Stimulated activated CD8-positive, alpha-beta memory T cell treated with anti-CD3 and anti-CD28 coated beads, Interleukin-12 subunit alpha, Interleukin-12 subunit beta, amount 100 ng/mL, for 4 hours (primary cell): ENCODE measurements around the gene GSTP1.
A peak's percentile ranks its signal among the peaks of the same experiment; 100 is the strongest.
"Not testable (repeated sequence)": the region's sequence is repeated elsewhere in the genome, so short reads cannot be mapped to it uniquely, and the experiment has no call there.

Experiments
- DNase-seq: peaks from one replicate; pipeline ENCODE4 v3.0.0-alpha.2; 2020; ENCODE audit warnings: low read depth

Gene GSTP1

GRCh38 chr11:67597963-67598362, 14.4 kb downstream of the GSTP1 start:
- DNase-seq, result not testable (repeated sequence)

- DNase-seq, result no peak
Measured at GRCh38 chr11:67599149-67599548, 15.5 kb downstream of the GSTP1 start.

- no peak for DNase-seq
Measured at GRCh38 chr11:67600324-67601029, 16.9 kb downstream of the GSTP1 start.

- no peak for DNase-seq
Measured at GRCh38 chr11:67601098-67601497, 17.5 kb downstream of the GSTP1 start.

DNA sequence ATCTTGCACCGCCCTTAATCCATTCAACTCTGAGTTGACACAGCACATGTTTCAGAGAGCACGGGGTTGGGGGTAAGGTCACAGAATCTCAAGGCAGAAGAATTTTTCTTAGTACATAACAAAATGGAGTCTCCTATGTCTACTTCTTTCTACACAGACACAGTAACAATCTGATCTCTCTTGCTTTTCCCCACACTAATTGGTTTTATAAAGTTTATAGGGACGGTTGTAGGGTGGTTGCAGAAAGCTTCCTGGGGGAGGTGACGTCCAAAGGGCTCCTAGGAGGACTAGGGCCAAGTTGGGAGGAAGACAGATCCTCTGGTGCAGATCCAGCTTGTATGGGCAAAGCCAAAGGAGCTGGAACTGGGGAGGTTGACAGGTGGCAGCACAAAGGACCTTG, 20.5 kb downstream of the GSTP1 start:
- not testable (repeated sequence) for DNase-seq

- no peak for DNase-seq
Measured at GRCh38 chr11:67604815-67605214, 21.2 kb downstream of the GSTP1 start.

DNA sequence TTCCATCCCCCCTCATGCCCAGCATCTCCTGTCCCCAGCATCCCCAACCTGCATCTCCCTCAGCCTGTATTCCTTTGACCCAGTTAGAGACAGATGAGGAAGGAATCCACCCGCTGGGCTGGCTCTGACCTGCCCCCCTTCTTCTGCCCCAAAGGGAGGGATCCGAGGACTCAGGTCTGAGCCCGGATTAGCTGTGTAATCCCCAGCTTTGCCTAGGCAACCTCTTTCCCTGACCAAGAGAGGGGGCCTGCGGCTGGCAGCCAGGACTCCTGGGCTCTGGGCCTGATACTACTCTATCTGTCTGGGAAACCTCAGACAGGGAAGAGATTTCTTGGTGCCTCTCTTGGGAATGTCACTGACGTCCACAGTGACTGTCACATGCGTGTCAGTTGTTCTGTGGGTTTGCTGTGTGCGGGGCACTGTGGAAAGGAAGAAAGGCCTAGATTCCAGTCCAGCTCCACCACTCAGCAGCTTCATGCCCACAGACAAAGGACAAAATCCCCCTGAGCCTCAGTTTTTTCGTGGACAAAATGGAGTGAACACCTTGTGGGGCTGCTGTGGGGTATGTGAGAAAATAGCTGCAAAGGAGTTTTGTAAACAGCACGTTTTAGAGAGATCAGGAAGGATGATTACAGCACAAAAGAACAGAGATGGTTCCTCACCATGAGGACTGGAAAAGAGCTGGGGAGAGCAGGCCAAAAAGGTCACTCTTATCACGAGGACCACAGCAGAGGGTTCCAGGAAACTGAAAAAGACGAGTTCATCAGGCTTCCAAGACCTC, 21.8 kb downstream of the GSTP1 start:
- DNase-seq, result no peak

GRCh38 chr11:67606093-67606491, 22.5 kb downstream of the GSTP1 start:
- DNase-seq, result no peak

DNA sequence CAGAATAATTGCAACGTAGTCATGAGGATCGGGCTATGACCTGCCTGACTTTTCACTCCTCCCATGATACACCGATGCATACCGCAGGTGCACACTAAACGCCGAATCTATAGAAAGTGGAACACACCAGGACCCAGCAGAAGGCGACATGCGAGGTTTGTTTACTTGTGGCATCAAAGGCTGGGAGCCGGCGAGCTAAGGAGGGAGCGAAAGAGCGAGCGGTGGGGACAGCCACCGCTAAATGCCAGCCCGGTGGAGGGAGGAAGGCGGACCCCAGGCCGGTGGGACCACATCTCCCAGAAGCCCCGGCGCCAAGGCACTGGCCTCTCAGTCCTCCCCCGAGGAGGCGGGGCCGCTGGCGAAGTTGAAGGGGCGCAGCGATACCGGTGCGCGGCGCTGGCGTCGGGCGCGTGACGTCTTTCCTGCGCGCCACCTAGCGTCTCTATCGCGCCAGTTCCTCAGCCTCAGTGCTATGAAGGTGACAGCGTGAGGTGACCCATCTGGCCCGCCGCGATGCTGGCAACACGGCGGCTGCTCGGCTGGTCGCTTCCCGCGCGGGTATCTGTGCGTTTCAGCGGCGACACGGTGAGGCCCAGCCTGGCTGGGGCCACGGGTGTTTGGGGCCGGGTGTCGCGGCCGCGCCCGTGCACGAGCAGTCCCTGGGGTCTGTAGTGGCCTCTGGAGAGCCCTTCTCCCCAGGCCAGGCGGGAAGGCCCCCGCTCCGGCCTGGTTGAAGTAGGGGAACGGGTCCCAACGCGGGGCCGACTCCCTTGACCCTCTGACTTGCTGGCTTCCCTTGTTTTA, 23.1 kb downstream of the GSTP1 start, which contains the start of gene NDUFV1:
Gene NDUFV1 (plus strand): TSS at position 445 of the 804 bp plus-strand sequence. CDS start 69 bp downstream, at position 514.
- DNase-seq, result peak; percentile 95

DNA sequence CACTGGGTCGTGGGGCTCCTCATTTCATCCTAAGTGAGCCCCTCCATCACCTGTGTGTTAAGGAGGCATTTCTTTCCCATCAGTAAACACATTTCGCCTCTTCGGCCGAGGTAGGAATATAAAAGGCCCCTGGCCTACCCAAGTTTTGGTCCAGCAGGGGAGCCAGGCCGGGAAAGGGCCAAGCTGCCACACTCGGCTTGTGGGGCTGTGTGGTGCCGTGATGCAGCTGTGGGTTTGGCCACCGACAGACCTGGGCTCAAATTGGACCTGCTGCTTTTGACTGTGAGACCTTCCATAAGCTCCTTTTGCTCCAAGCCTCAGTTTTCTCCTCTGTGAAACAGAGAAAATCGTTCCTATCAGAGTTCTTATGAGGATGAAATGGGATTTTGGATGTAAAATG, 23.9 kb downstream of the GSTP1 start:
- DNase-seq, result no peak

GRCh38 chr11:67608486-67608885, 24.9 kb downstream of the GSTP1 start:
- no peak for DNase-seq

GRCh38 chr11:67609316-67609715, 25.7 kb downstream of the GSTP1 start:
- DNase-seq, result no peak

GRCh38 chr11:67610302-67610868, 26.8 kb downstream of the GSTP1 start:
- no peak for DNase-seq

GRCh38 chr11:67611165-67611564, 27.6 kb downstream of the GSTP1 start:
- no peak for DNase-seq

GRCh38 chr11:67611704-67612587, 28.3 kb downstream of the GSTP1 start:
- no peak for DNase-seq

DNA sequence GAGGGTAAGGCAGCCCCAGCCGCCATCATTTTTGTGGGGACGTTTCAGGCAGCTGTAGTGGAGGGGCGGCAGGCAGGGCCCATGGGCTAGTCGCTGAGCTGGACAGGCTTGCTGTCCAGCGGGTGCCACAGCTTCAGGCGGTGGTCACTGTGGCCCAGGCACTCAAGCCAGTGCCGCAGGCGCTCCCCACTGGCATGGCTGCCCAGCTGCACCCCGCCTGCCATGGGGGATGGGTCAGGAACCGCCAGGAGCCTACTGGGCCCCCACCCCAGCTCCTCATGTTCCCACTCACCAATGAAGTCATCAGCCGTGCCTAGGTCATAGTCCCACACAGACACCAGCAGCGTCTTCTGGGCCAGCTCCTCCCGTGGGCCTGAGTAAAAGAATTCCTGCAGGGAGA, 29.1 kb downstream of the GSTP1 start:
- no peak for DNase-seq

- DNase-seq, result no peak
Measured at GRCh38 chr11:67613313-67613959, 29.8 kb downstream of the GSTP1 start.

GRCh38 chr11:67613960-67614715, 30.5 kb downstream of the GSTP1 start:
- DNase-seq, result peak; percentile 74

- no peak for DNase-seq
Measured at GRCh38 chr11:67614730-67615714, 31.4 kb downstream of the GSTP1 start.
